CD4-positive, alpha-beta T cell (primary cell): ENCODE measurements around the gene PATJ. TPM values are rescaled to one million over a fixed set of nuclear protein-coding genes. Genes with fewer than 3 reads are reported as not detected.

Experiments
- ATAC-seq: fragments of 200-7000 bp; cut with Tn5 transposase; one replicate; pipeline ENCODE4 v1.10.0; 2022; ENCODE audit warnings: mild to moderate bottlenecking; ENCODE audit not compliant: poor library complexity
- CTCF ChIA-PET: fragments of 350-600 bp; sonication (Branson Sonifier 250); formaldehyde crosslinking; loops from one replicate; lab custom pipeline; 2021; ENCODE audit warnings: antibody characterized with exemption, inconsistent platforms; lab: Charles Lee
- POLR2A ChIA-PET: fragments of 350-600 bp; sonication (Branson Sonifier 250); formaldehyde crosslinking; loops from one replicate; lab custom pipeline; 2021; ENCODE audit warnings: antibody characterized with exemption, inconsistent platforms; lab: Charles Lee
- DNase-seq, 14 experiments: peaks; one replicate each; pipeline ENCODE4 v3.0.0-alpha.2; 2013 to 2020; ENCODE audit warnings: mixed read lengths in 2 of 14
- H3K27ac ChIP-seq, 2 donors: one replicate each; pipeline versions ENCODE4 v1.5.1 to v1.7.0; 2013; ENCODE audit warnings: low read length in 2 of 2, low read depth in 1 of 2, mild to moderate bottlenecking in 1 of 2
- H3K27me3 ChIP-seq, 2 experiments: 1 replicate in 1 of 2; 2 replicates in 1 of 2; pipeline versions ENCODE4 v1.6.1 to v1.7.0; 2013; ENCODE audit warnings: low read length in 2 of 2, control low read depth in 1 of 2, mild to moderate bottlenecking in 1 of 2, moderate library complexity in 1 of 2; ENCODE audit not compliant: insufficient read depth in 2 of 2, control insufficient read depth in 1 of 2
- H3K36me3 ChIP-seq: one replicate; pipeline ENCODE4 v1.6.1; 2013; ENCODE audit warnings: low read length, control low read depth; ENCODE audit not compliant: insufficient read depth
- H3K4me1 ChIP-seq: one replicate; pipeline ENCODE4 v1.6.1; 2013; ENCODE audit warnings: low read length, control low read depth; ENCODE audit not compliant: insufficient read depth
- H3K4me3 ChIP-seq: one replicate; pipeline ENCODE4 v1.5.1; 2013; ENCODE audit warnings: mild to moderate bottlenecking, low read length, moderate library complexity
- H3K9me3 ChIP-seq, 2 experiments: 1 replicate in 1 of 2; 2 replicates in 1 of 2; pipeline versions ENCODE4 v1.6.1 to v1.7.0; 2013; ENCODE audit warnings: low read length in 2 of 2, mild to moderate bottlenecking in 2 of 2, control low read depth in 1 of 2, moderate library complexity in 1 of 2; ENCODE audit not compliant: control insufficient read depth in 1 of 2, insufficient read depth in 1 of 2
- H3K27ac Mint-ChIP-seq: one replicate; pipeline ENCODE4 v1.8.0; 2020; ENCODE audit warnings: mixed read lengths
- H3K27me3 Mint-ChIP-seq: one replicate; pipeline ENCODE4 v1.8.0; 2021; ENCODE audit warnings: mixed read lengths
- H3K36me3 Mint-ChIP-seq: one replicate; pipeline ENCODE4 v1.8.0; 2021; ENCODE audit warnings: low read depth, mixed read lengths
- H3K4me1 Mint-ChIP-seq: one replicate; pipeline ENCODE4 v1.8.0; 2021; ENCODE audit warnings: low read depth, mixed read lengths
- H3K4me3 Mint-ChIP-seq: one replicate; pipeline ENCODE4 v1.8.0; 2020; ENCODE audit warnings: mild to moderate bottlenecking, mixed read lengths
- H3K9me3 Mint-ChIP-seq: one replicate; pipeline ENCODE4 v1.8.0; 2020; ENCODE audit warnings: mixed read lengths
- CTCF ChIP-seq: fragments of 200-600 bp; IDR thresholded peaks from one replicate; pipeline ENCODE4 v1.8.0; 2022; ENCODE audit warnings: antibody characterized with exemption, mild to moderate bottlenecking
- intact Hi-C, 2 experiments: fragments of 100-400 bp; cut with DNase I in 1 of 2; cut with micrococcal nuclease in 1 of 2; formaldehyde crosslinking; loops; one replicate each; pipeline versions ENCODE4 v1.15.1 to v1.9.0; 2023 to 2025; cut with DNase I, micrococcal nuclease
- total RNA-seq, 174 experiments: library from RNA in 2 of 174; stranded (reverse) in 2 of 174; gene quantifications; one replicate each; pipeline ENCODE4 v1.2.3 and lab custom pipeline; 2021 to 2026

The PATJ gene
- total RNA-seq, 2 experiments from 2014 or later = 50.4 to 54.1 TPM

- no peaks in the 10 kb centered on the region for H3K9me3 ChIP-seq
- no peak overlapping the region for H3K4me3 Mint-ChIP-seq
- H3K27me3 ChIP-seq = no peaks in the 10 kb centered on the region
- no peak overlapping the region for H3K27ac ChIP-seq
- ATAC-seq = no peak
- no peak overlapping the region for H3K4me3 ChIP-seq
- TF ChIP-seq CTCF = no peak
- DNase-seq = no peak
- intact Hi-C loops = no loop called here
- no peak overlapping the region for H3K27ac Mint-ChIP-seq
- H3K27me3 Mint-ChIP-seq = no peaks in the 10 kb centered on the region
- H3K36me3 ChIP-seq = no peaks in the 10 kb centered on the region
- no peaks in the 10 kb centered on the region for H3K9me3 Mint-ChIP-seq
- ChIA-PET CTCF (no interaction called here), POLR2A (interaction anchor here (1.0 kb wide), 1 partner anchor 29 kb away, joined by 3 read pairs; no protein-coding TSS in a partner anchor)
- no peaks in the 10 kb centered on the region for H3K36me3 Mint-ChIP-seq
- H3K4me1 Mint-ChIP-seq = peaks cover 15% of the 10 kb centered on the region
- no peaks in the 10 kb centered on the region for H3K4me1 ChIP-seq
Measured at GRCh38 chr1:61753998-61754508, 11.8 kb downstream of the PATJ start.

- ATAC-seq = no peak
- POLR2A ChIA-PET = no interaction called here
- CTCF ChIA-PET = no interaction called here
Measured at GRCh38 chr1:61754545-61754944, 12.3 kb downstream of the PATJ start.

GRCh38 chr1:61756773-61757172 is 14.5 kb downstream of the PATJ start:
- intact Hi-C loops = no loop called here
- ChIA-PET POLR2A (no interaction called here), CTCF (no interaction called here)
- Histone ChIP-seq H3K27me3 (no peaks in the 10 kb centered on the region), H3K9me3 (no peaks in the 10 kb centered on the region), H3K36me3 (no peaks in the 10 kb centered on the region), H3K4me3 (no peak overlapping the region), H3K27ac (no peak overlapping the region), H3K4me1 (no peaks in the 10 kb centered on the region)
- no peak for TF ChIP-seq CTCF
- H3K9me3 Mint-ChIP-seq = no peaks in the 10 kb centered on the region
- ATAC-seq (no peak), DNase-seq (no peak)
- peaks cover 17% of the 10 kb centered on the region for H3K4me1 Mint-ChIP-seq
- no peak overlapping the region for H3K4me3 Mint-ChIP-seq
- H3K27me3 Mint-ChIP-seq = no peaks in the 10 kb centered on the region
- H3K27ac Mint-ChIP-seq = no peak overlapping the region
- peaks cover 4% of the 10 kb centered on the region for H3K36me3 Mint-ChIP-seq

More at GRCh38 chr1:61754545-61754944, 12.3 kb downstream of the PATJ start:
- Mint-ChIP-seq H3K4me3 (no peak overlapping the region), H3K9me3 (no peaks in the 10 kb centered on the region), H3K27ac (no peak overlapping the region), H3K4me1 (peaks cover 17% of the 10 kb centered on the region), H3K27me3 (no peaks in the 10 kb centered on the region), H3K36me3 (no peaks in the 10 kb centered on the region)
- no peaks in the 10 kb centered on the region for H3K4me1 ChIP-seq
- TF ChIP-seq CTCF = no peak
- no peaks in the 10 kb centered on the region for H3K9me3 ChIP-seq
- H3K27me3 ChIP-seq = no peaks in the 10 kb centered on the region
- no peaks in the 10 kb centered on the region for H3K36me3 ChIP-seq
- DNase-seq = no peak
- intact Hi-C loops = no loop called here
- no peak overlapping the region for H3K4me3 ChIP-seq
- H3K27ac ChIP-seq = no peak overlapping the region
